ENCODE results near the gene GPANK1. TPM values are rescaled to one million over a fixed set of nuclear protein-coding genes. Genes with fewer than 3 reads are reported as not detected.

GPANK1 gene
- total and polyA plus RNA-seq, 9 of the 15 experiments (the other 6 are each of a cell fraction or from before 2014, with no cell fraction given): 32.2 to 111 (median 46.3) TPM

- TF ChIP-seq VEZF1 (CRISPR knock-in tag; IDR thresholded peaks at IDR 0.05) (no peak), ZNF77 (CRISPR knock-in tag; IDR thresholded peaks at IDR 0.05) (peak; percentile 93), KDM4B (IDR thresholded peaks at IDR 0.05; ENCODE audit: borderline replicate concordance in 2 of 2, low read depth in 1 of 2) (no peak), MTA2 (IDR thresholded peaks at IDR 0.05; ENCODE audit: low read depth) (peak; percentile 12; the same call in 1 of the 2 replicates), ATF7 (IDR thresholded peaks at IDR 0.05) (peak; percentile 85), CBX8 (IDR thresholded peaks at IDR 0.05; ENCODE audit: borderline replicate concordance, extremely low read depth, low read depth, low read length, poor library complexity, severe bottlenecking) (no peak), OTX1 (CRISPR knock-in tag; IDR thresholded peaks at IDR 0.05) (peak; percentile 19; the same call in 1 of the 2 replicates), ZBTB43 (CRISPR knock-in tag; IDR thresholded peaks at IDR 0.05) (no peak), THAP7 (CRISPR knock-in tag; IDR thresholded peaks at IDR 0.05) (peak; percentile 94), ELF2 (CRISPR knock-in tag; IDR thresholded peaks at IDR 0.05) (peak; percentile 97), SUPT5H (IDR thresholded peaks at IDR 0.05) (peak; percentile 91), IRF1 (CRISPR knock-in tag; IDR thresholded peaks at IDR 0.05; ENCODE audit: borderline replicate concordance) (no peak), CCAR2 (IDR thresholded peaks at IDR 0.05; ENCODE audit: low read depth, low read length) (0 out of 2 replicates have a peak, but pooled peaks have one; percentile 30), HOXB6 (CRISPR knock-in tag; IDR thresholded peaks at IDR 0.05; ENCODE audit: borderline replicate concordance) (0 out of 2 replicates have a peak, but pooled peaks have one; percentile 30), JUN (IDR thresholded peaks at IDR 0.05; ENCODE audit: borderline replicate concordance, low read depth, low read length) (peak; percentile 59; the same call in 1 of the 2 replicates), JUN (CRISPR knock-in tag; IDR thresholded peaks at IDR 0.05; ENCODE audit: borderline replicate concordance) (no peak), PKNOX1 (IDR thresholded peaks at IDR 0.05) (no peak), ZNF175 (CRISPR knock-in tag; IDR thresholded peaks at IDR 0.05; ENCODE audit: low read depth) (no peak), MAX (CRISPR knock-in tag; IDR thresholded peaks at IDR 0.05) (peak; percentile 66; the same call in 1 of the 2 replicates), NFXL1 (CRISPR knock-in tag; IDR thresholded peaks at IDR 0.05) (no peak)
Observed at GRCh38 chr6:31660381-31661261, 4.2 kb downstream of the GPANK1 start, which contains the start of gene C6orf47 (continued).
